ENCODE data around the gene GNG7.

The GNG7 gene

DNA sequence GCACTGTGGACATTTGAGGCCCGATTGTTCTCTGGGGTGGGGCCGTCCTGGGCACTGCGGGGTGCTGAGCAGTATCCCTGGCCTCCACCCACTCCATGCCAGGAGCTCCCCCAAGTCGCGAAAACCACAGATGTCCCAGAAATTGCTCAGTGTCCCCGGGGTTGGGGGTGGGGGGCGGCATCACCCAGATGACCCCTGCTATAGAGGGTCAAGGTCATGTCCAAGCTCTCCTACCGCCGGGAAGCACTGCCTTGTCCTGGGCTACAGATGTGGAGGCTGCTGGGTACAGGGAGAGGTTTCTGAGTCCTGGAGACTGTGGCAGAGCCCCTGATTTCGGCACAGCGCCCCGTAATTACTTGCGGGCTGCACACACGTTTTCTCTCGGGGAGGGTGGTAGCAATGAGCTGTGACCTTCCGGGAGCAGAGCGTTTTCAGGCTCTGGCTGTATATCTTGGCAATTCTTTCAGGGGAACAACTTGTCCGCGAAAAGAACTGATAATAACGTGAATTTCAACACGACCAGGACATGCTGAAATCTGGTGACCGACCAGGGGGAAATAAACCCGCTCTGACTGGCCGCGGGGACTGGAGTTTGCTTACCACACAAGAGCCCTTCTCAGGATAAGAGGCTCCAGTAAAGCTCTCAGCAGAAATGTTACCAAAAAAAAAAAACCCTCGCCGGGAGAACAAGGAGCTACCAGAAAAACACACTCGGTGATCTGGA is 68.1 kb downstream of the GNG7 start:
- TF ChIP-seq CTCF (conservative IDR thresholded peaks at IDR 0.05) = no peak

DNA sequence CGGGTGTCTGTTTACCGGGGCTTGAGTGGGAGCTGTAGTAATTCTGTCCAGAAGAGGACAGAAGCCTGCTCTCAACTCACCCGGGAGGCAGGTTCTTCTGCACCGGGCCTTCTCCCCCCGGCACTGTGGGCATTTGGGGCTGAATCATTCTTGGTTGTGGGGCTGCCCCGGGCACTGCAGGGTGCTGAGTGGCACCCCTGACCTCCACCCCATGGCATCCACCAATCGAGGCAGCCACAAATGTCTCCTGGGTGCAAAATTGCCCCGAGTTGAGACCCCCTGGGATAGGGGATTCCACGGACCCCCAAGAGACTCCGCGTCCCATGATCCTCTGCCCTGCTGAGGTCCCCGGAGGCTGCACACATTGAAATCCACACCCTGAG is 68.8 kb downstream of the GNG7 start:
- no peak for TF ChIP-seq CTCF (conservative IDR thresholded peaks at IDR 0.05)
- no peak overlapping the region for H3K27ac ChIP-seq

More for the DNA sequence above, 68.1 kb downstream of the GNG7 start:
- H3K27ac ChIP-seq = no peak overlapping the region

- H3K27ac ChIP-seq = no peak overlapping the region
- no peak for TF ChIP-seq CTCF (conservative IDR thresholded peaks at IDR 0.05)
Measured at GRCh38 chr19:2631213-2631821, 71.2 kb downstream of the GNG7 start.

DNA sequence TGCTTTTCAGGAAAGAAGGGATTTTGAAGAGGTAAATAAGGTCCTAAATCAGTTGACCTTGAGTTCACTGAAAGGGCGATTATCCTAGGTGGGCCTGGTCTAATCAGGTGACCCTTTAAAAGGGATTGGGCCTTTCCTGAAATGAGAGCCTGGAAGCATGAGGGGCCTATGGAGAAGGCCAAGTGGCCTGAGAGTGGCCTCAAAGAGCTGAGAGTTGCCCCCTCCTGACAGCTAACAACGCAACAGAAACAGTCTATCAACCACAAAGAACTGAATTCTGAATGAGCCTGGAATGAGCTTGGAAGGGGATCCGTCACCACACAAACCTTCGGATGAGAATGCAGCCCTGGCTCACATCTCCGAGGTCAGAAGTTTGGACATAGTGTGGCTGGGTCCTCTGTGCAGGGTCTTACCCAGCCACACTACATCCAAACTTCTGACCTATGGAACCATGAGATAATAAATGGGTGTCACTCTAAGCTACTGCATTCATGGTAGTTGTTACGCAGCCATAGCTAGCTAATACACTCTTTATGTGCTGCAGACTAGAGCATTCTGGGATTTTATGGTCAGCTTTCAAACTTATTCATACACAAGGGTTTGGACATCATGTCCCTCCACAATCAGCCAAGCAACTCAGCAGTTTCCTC is 72.0 kb downstream of the GNG7 start:
- no peak for TF ChIP-seq CTCF (conservative IDR thresholded peaks at IDR 0.05)
- no peak overlapping the region for H3K27ac ChIP-seq

DNA sequence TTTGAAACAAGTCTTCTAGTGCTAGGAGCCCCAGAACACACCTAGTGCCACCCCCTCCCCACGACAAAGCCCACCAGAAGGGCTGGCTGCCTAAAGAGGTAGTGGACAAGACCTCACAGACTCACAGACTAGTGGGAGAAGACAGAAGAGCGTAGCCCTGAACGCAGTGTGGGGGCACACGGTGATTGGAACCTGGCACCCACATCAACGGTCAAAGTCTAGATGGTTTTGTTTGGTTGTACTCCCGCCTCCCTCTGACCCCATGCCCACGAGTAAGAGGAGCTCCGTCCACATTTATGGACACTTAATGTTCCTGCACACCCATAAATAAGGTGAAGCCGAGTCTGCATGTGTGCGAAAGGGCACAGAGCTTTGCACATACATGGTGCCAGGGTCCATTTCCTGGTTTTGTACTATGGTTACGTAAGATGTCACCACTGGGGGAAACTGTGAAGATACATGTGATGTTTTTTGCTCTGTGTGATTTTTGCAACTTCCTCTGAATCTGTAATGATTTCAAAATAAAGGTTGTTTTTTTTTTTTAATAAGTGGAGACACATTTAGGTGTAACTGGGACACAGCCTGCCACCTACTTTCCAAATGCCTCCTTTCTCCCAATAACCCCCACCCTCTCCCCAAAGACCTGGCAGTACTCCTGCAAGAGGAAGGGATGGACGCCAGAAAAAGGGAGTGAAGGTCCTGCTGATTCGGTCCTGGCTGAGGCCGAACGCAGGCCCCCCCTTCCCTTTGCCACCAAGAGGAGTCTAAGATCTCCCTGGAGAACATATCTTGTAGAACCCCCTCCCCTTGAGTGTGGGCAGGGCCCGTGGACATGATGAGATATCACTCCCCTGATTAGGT is 72.8 kb downstream of the GNG7 start:
- no peak for TF ChIP-seq CTCF (conservative IDR thresholded peaks at IDR 0.05)
- no peak overlapping the region for H3K27ac ChIP-seq

DNA sequence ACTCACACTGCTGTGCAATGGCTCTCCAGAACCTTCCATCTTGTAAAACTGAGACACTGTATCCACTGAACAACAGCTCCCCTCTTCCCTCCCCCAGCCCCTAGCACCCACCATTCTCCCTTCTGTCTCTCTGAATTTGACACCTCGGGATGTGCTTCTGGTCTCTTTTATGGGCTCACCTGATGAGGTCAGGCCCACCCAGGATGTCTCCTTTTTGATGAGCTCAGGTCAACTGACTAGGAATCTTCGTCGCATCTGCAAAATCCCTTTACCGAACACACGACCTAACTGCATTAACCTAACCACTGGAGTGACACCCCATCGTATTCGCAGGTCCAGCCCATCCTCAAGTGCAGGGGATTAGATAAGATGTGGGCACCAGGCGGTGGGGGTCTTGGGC is 73.9 kb downstream of the GNG7 start:
- H3K27ac ChIP-seq = no peak overlapping the region
- no peak for TF ChIP-seq CTCF (conservative IDR thresholded peaks at IDR 0.05)

- H3K27ac ChIP-seq = no peak overlapping the region
- no peak for TF ChIP-seq CTCF (conservative IDR thresholded peaks at IDR 0.05)
Measured at GRCh38 chr19:2627855-2628254, 74.6 kb downstream of the GNG7 start.
